MM.1S (cell line): ENCODE results near the gene LAMA3.

Experiments
- DNase-seq: peaks from one replicate; pipeline ENCODE4 v3.0.0-alpha.2; 2015
- H2AFZ ChIP-seq: fragments of 300-600 bp; sonication (generic); 2 replicates; pipeline ENCODE4 v1.6.0; 2016; ENCODE audit warnings: antibody characterized with exemption, low read length
- H3F3A ChIP-seq: fragments of 300-600 bp; sonication (generic); 2 replicates; pipeline ENCODE4 v1.6.1; 2016; ENCODE audit warnings: mild to moderate bottlenecking, antibody characterized with exemption, low read length, moderate library complexity, mixed read lengths; ENCODE audit not compliant: insufficient read depth
- H3K27ac ChIP-seq: fragments of 300-600 bp; sonication (generic); 2 replicates; pipeline ENCODE4 v1.5.1; 2016; ENCODE audit warnings: mild to moderate bottlenecking, low read length
- H3K27me3 ChIP-seq: fragments of 300-600 bp; sonication (generic); replicated peaks from 2 replicates; pipeline ENCODE4 v1.6.0; 2016; ENCODE audit warnings: low read length; ENCODE audit not compliant: insufficient read depth
- H3K36me3 ChIP-seq: fragments of 300-600 bp; sonication (generic); replicated peaks from 2 replicates; pipeline ENCODE4 v1.6.1; 2016; ENCODE audit warnings: mild to moderate bottlenecking, low read length, mixed read lengths; ENCODE audit not compliant: insufficient read depth
- H3K4me1 ChIP-seq: fragments of 300-600 bp; sonication (generic); 2 replicates; pipeline ENCODE4 v1.6.1; 2016; ENCODE audit warnings: low read length, mixed read lengths
- H3K4me2 ChIP-seq: fragments of 300-600 bp; sonication (generic); 2 replicates; pipeline ENCODE4 v1.6.0; 2016; ENCODE audit warnings: low read depth, low read length
- H3K4me3 ChIP-seq: fragments of 300-600 bp; sonication (generic); 2 replicates; pipeline ENCODE4 v1.5.1; 2016; ENCODE audit warnings: low read length, mixed read lengths
- H3K79me2 ChIP-seq: fragments of 300-600 bp; sonication (generic); 2 replicates; pipeline ENCODE4 v1.6.1; 2016; ENCODE audit warnings: mixed run types, low read length, mixed read lengths
- H3K9ac ChIP-seq: fragments of 300-600 bp; sonication (generic); 2 replicates; pipeline ENCODE4 v1.6.1; 2016; ENCODE audit warnings: low read length, mixed read lengths
- H3K9me2 ChIP-seq: fragments of 300-600 bp; sonication (generic); replicated peaks from 2 replicates; pipeline ENCODE4 v1.6.1; 2016; ENCODE audit warnings: mild to moderate bottlenecking, low read length, mixed read lengths; ENCODE audit not compliant: insufficient read depth
- H3K9me3 ChIP-seq: fragments of 300-600 bp; sonication (generic); replicated peaks from 2 replicates; pipeline ENCODE4 v1.6.1; 2016; ENCODE audit warnings: mild to moderate bottlenecking, low read length, mixed read lengths; ENCODE audit not compliant: insufficient read depth
- H4K20me1 ChIP-seq: fragments of 300-600 bp; sonication (generic); 2 replicates; pipeline ENCODE4 v1.6.1; 2016; ENCODE audit warnings: mild to moderate bottlenecking, low read length, moderate library complexity, mixed read lengths; ENCODE audit not compliant: insufficient read depth
- EZH2 ChIP-seq: fragments of 300-600 bp; sonication (generic); optimal IDR thresholded peaks from 2 replicates; pipeline ENCODE3; 2017; ENCODE audit warnings: low read depth, mild to moderate bottlenecking, antibody characterized with exemption, low read length, mixed read lengths
- EZH2phosphoT487 ChIP-seq: fragments of 300-600 bp; sonication (generic); IDR thresholded peaks from 2 replicates; pipeline ENCODE4 v1.6.1; 2018; ENCODE audit warnings: antibody characterized with exemption, low read length
- TF ChIP-seq, protein P1 (sequence below): fragments of 300-600 bp; sonication (generic); IDR thresholded peaks from 2 replicates; pipeline ENCODE4 v1.5.1; 2016; ENCODE audit warnings: antibody characterized with exemption, low read length, mixed read lengths

Gene LAMA3

GRCh38 chr18:23838233-23838632 lies 149.0 kb downstream of the LAMA3 start:
- Histone ChIP-seq H3K9ac (no peak overlapping the region), H3K9me2 (no peaks in the 10 kb centered on the region), H3K79me2 (no peaks in the 10 kb centered on the region), H3K36me3 (no peaks in the 10 kb centered on the region), H3K27me3 (no peaks in the 10 kb centered on the region), H3K4me1 (no peaks in the 10 kb centered on the region), H2AFZ (no peak overlapping the region), H3K27ac (no peak overlapping the region), H3K4me2 (no peak overlapping the region), H3K9me3 (no peaks in the 10 kb centered on the region), H3K4me3 (no peak overlapping the region), H4K20me1 (no peaks in the 10 kb centered on the region), H3F3A (no peaks in the 10 kb centered on the region)
- TF ChIP-seq, protein P1, sequence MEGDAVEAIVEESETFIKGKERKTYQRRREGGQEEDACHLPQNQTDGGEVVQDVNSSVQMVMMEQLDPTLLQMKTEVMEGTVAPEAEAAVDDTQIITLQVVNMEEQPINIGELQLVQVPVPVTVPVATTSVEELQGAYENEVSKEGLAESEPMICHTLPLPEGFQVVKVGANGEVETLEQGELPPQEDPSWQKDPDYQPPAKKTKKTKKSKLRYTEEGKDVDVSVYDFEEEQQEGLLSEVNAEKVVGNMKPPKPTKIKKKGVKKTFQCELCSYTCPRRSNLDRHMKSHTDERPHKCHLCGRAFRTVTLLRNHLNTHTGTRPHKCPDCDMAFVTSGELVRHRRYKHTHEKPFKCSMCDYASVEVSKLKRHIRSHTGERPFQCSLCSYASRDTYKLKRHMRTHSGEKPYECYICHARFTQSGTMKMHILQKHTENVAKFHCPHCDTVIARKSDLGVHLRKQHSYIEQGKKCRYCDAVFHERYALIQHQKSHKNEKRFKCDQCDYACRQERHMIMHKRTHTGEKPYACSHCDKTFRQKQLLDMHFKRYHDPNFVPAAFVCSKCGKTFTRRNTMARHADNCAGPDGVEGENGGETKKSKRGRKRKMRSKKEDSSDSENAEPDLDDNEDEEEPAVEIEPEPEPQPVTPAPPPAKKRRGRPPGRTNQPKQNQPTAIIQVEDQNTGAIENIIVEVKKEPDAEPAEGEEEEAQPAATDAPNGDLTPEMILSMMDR = no peak
- no peak for TF ChIP-seq EZH2phosphoT487
- no peak for TF ChIP-seq EZH2
- DNase-seq = no peak

DNA sequence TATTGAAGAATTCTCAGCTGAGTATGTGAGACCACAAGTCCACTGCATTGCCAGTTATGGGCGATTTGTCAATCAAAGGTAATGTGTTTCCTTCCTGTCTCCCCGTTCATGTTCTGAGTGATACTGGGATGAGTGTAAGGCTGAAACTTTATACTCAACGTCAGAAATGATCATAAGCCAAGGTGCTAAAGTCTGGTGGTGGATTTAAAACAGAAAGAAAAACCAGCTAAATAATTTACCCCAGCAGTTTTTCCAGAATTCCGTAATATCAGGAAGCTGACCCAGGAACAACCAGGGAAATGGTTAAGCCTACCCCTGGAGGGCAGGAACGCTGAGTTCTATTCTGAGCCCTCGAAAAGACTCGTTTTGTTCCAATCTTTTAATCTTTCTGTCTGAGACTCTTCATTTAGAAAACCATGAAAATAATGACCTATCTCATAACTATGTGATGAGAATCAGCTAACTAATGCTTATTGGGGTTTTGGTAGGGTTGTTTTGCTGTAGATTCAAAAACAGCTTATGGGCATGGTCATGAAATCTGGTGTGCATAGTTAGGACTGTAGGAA lies 149.6 kb downstream of the LAMA3 start:
- Histone ChIP-seq H3K4me1 (no peaks in the 10 kb centered on the region), H2AFZ (no peak overlapping the region), H3F3A (no peaks in the 10 kb centered on the region), H3K4me3 (no peak overlapping the region), H4K20me1 (no peaks in the 10 kb centered on the region), H3K79me2 (no peaks in the 10 kb centered on the region), H3K4me2 (no peak overlapping the region), H3K27ac (no peak overlapping the region), H3K9ac (no peak overlapping the region), H3K9me2 (no peaks in the 10 kb centered on the region), H3K27me3 (no peaks in the 10 kb centered on the region), H3K9me3 (no peaks in the 10 kb centered on the region), H3K36me3 (no peaks in the 10 kb centered on the region)
- TF ChIP-seq EZH2phosphoT487 = no peak
- TF ChIP-seq, protein P1 = no peak
- no peak for TF ChIP-seq EZH2
- DNase-seq = no peak

GRCh38 chr18:23842305-23842704 lies 153.1 kb downstream of the LAMA3 start:
- H3K4me1 ChIP-seq = no peaks in the 10 kb centered on the region
- no peaks in the 10 kb centered on the region for H3K36me3 ChIP-seq
- H3K4me3 ChIP-seq = no peak overlapping the region
- no peaks in the 10 kb centered on the region for H3K9me2 ChIP-seq
- TF ChIP-seq EZH2 = no peak
- no peak for TF ChIP-seq EZH2phosphoT487
- TF ChIP-seq, protein P1 = no peak
- H4K20me1 ChIP-seq = no peaks in the 10 kb centered on the region
- H2AFZ ChIP-seq = no peak overlapping the region
- no peak overlapping the region for H3K4me2 ChIP-seq
- H3K9ac ChIP-seq = no peak overlapping the region
- no peaks in the 10 kb centered on the region for H3K9me3 ChIP-seq
- no peaks in the 10 kb centered on the region for H3K79me2 ChIP-seq
- DNase-seq = no peak
- no peaks in the 10 kb centered on the region for H3F3A ChIP-seq
- H3K27ac ChIP-seq = no peak overlapping the region
- H3K27me3 ChIP-seq = no peaks in the 10 kb centered on the region
